H9 (cell line): ENCODE measurements around the gene RASSF8. TPM values are rescaled to one million over a fixed set of nuclear protein-coding genes. Genes with fewer than 3 reads are reported as not detected.

Source experiments
- DNase-seq: peaks from one replicate; pipeline ENCODE4 v3.0.0-alpha.2; 2017
- H2AFZ ChIP-seq: one replicate; pipeline ENCODE4 v1.6.1; 2013; ENCODE audit warnings: mild to moderate bottlenecking, low read length, control low read depth, moderate library complexity
- H2AK5ac ChIP-seq: 2 replicates; pipeline ENCODE4 v1.6.1; 2013; ENCODE audit warnings: low read length, control low read depth, mixed read lengths; ENCODE audit not compliant: insufficient read length
- H2BK120ac ChIP-seq: one replicate; pipeline ENCODE4 v1.6.1; 2013; ENCODE audit warnings: low read depth, mild to moderate bottlenecking, low read length, control low read depth, inconsistent platforms; ENCODE audit not compliant: poor library complexity, severe bottlenecking
- H2BK12ac ChIP-seq: 2 replicates; pipeline ENCODE4 v1.6.1; 2013; ENCODE audit warnings: low read length, control low read depth, mixed read lengths, low read depth; ENCODE audit not compliant: insufficient read length
- H2BK15ac ChIP-seq: 2 replicates; pipeline ENCODE4 v1.6.1; 2013; ENCODE audit warnings: low read depth, low read length, control low read depth
- H2BK20ac ChIP-seq: one replicate; pipeline ENCODE4 v1.6.1; 2013; ENCODE audit warnings: low read depth, mild to moderate bottlenecking, low read length, control low read depth, inconsistent platforms; ENCODE audit not compliant: poor library complexity, severe bottlenecking
- H2BK5ac ChIP-seq: 2 replicates; pipeline ENCODE4 v1.6.1; 2013; ENCODE audit warnings: low read length, control low read depth, mixed read lengths; ENCODE audit not compliant: insufficient read length
- H3K14ac ChIP-seq: 2 replicates; pipeline ENCODE4 v1.6.1; 2013; ENCODE audit warnings: low read length, control low read depth; ENCODE audit not compliant: insufficient read depth
- H3K18ac ChIP-seq: 2 replicates; pipeline ENCODE4 v1.6.1; 2013; ENCODE audit warnings: low read depth, mild to moderate bottlenecking, mixed read lengths, low read length, control low read depth; ENCODE audit not compliant: insufficient read length
- H3K23ac ChIP-seq: 2 replicates; pipeline ENCODE4 v1.6.1; 2013; ENCODE audit warnings: low read length, control low read depth, mixed read lengths, low read depth; ENCODE audit not compliant: insufficient read length
- H3K23me2 ChIP-seq: 2 replicates; pipeline ENCODE4 v1.6.1; 2013; ENCODE audit warnings: low read depth, mild to moderate bottlenecking, mixed read lengths, low read length, control low read depth; ENCODE audit not compliant: insufficient read length, poor library complexity, severe bottlenecking
- H3K27ac ChIP-seq: 2 replicates; pipeline ENCODE4 v1.5.1; 2013; ENCODE audit warnings: low read length, control low read depth, mixed read lengths, low read depth; ENCODE audit not compliant: insufficient read length
- H3K27me3 ChIP-seq: 2 replicates; pipeline ENCODE4 v1.6.1; 2013; ENCODE audit warnings: low read length, control low read depth, inconsistent platforms; ENCODE audit not compliant: insufficient read depth
- H3K4ac ChIP-seq: 2 replicates; pipeline ENCODE4 v1.6.1; 2013; ENCODE audit warnings: low read depth, mild to moderate bottlenecking, control low read depth, inconsistent platforms, low read length, moderate library complexity
- H3K4me1 ChIP-seq: 2 replicates; pipeline ENCODE4 v1.6.1; 2013; ENCODE audit warnings: low read length, control low read depth, inconsistent platforms; ENCODE audit not compliant: insufficient read depth
- H3K4me2 ChIP-seq: 2 replicates; pipeline ENCODE4 v1.6.1; 2013; ENCODE audit warnings: low read length, control low read depth, mixed read lengths; ENCODE audit not compliant: insufficient read length, insufficient read depth
- H3K56ac ChIP-seq: 2 replicates; pipeline ENCODE4 v1.6.1; 2013; ENCODE audit warnings: low read depth, mild to moderate bottlenecking, mixed read lengths, low read length, control low read depth; ENCODE audit not compliant: insufficient read length
- H3K79me1 ChIP-seq: 2 replicates; pipeline ENCODE4 v1.6.1; 2013; ENCODE audit warnings: low read depth, mild to moderate bottlenecking, moderate library complexity, low read length, control low read depth, inconsistent platforms; ENCODE audit not compliant: insufficient read depth, poor library complexity, severe bottlenecking
- H3K79me2 ChIP-seq: 2 replicates; pipeline ENCODE4 v1.6.1; 2013; ENCODE audit warnings: low read length, control low read depth, inconsistent platforms; ENCODE audit not compliant: insufficient read depth
- H3K9ac ChIP-seq: 2 replicates; pipeline ENCODE4 v1.6.1; 2013; ENCODE audit warnings: low read length, control low read depth, mixed read lengths; ENCODE audit not compliant: insufficient read length; ENCODE audit errors: extremely low read depth
- H3K9me3 ChIP-seq: one replicate; pipeline ENCODE4 v1.6.1; 2013; ENCODE audit warnings: low read depth, low read length, inconsistent platforms; ENCODE audit not compliant: control insufficient read depth
- H3T11ph ChIP-seq: one replicate; pipeline ENCODE4 v1.6.1; 2013; ENCODE audit warnings: mild to moderate bottlenecking, low read length, control low read depth, inconsistent platforms
- H4K20me1 ChIP-seq: one replicate; pipeline ENCODE4 v1.6.1; 2013; ENCODE audit not compliant: control insufficient read depth, insufficient read length, insufficient read depth
- H4K5ac ChIP-seq: 2 replicates; pipeline ENCODE4 v1.6.1; 2013; ENCODE audit warnings: low read depth, mild to moderate bottlenecking, mixed read lengths, low read length, control low read depth; ENCODE audit not compliant: insufficient read length
- H4K8ac ChIP-seq: replicated peaks from 2 replicates; pipeline ENCODE4 v1.6.1; 2013; ENCODE audit warnings: low read length, control low read depth, mixed read lengths, low read depth; ENCODE audit not compliant: insufficient read length
- H4K91ac ChIP-seq: 2 replicates; pipeline ENCODE4 v1.6.1; 2013; ENCODE audit warnings: low read depth, mild to moderate bottlenecking, moderate library complexity, mixed read lengths, low read length, control low read depth; ENCODE audit not compliant: insufficient read length
- H3K27ac Mint-ChIP-seq, 3 experiments: 2 replicates in 2 of 3; 3 replicates in 1 of 3; pipeline ENCODE4 v1.8.0; 2020 to 2021; ENCODE audit warnings: mixed read lengths in 3 of 3, mild to moderate bottlenecking in 1 of 3, moderate library complexity in 1 of 3
- H3K27me3 Mint-ChIP-seq: 2 replicates; pipeline ENCODE4 v1.8.0; 2021; ENCODE audit warnings: low read depth, mild to moderate bottlenecking, moderate library complexity, mixed read lengths
- H3K36me3 Mint-ChIP-seq, 3 experiments: 2 replicates in 2 of 3; 3 replicates in 1 of 3; pipeline ENCODE4 v1.8.0; 2020 to 2021; ENCODE audit warnings: low read depth in 3 of 3, mixed read lengths in 3 of 3; ENCODE audit not compliant: insufficient read depth in 1 of 3
- H3K4me1 Mint-ChIP-seq, 2 experiments: 2 replicates each; pipeline ENCODE4 v1.8.0; 2020; ENCODE audit warnings: mixed read lengths in 2 of 2
- H3K4me3 Mint-ChIP-seq, 2 experiments: 2 replicates in 1 of 2; 3 replicates in 1 of 2; pipeline ENCODE4 v1.8.0; 2020 to 2021; ENCODE audit warnings: mild to moderate bottlenecking in 2 of 2, mixed read lengths in 2 of 2, moderate library complexity in 1 of 2
- H3K9me3 Mint-ChIP-seq, 2 experiments: 2 replicates in 1 of 2; 3 replicates in 1 of 2; pipeline ENCODE4 v1.8.0; 2020; ENCODE audit warnings: mild to moderate bottlenecking in 2 of 2, mixed read lengths in 2 of 2, moderate library complexity in 1 of 2
- CTCF ChIP-seq: fragments of 200-600 bp; sonication (generic); conservative IDR thresholded peaks from 3 replicates; pipeline ENCODE4 v1.8.0; 2021; ENCODE audit warnings: antibody characterized with exemption, mild to moderate bottlenecking
- WGBS: extraction: QIAGEN DNeasy Blood & Tissue Kit; methylation state at CpG from one replicate; pipeline ENCODE4 v1.1.7; 2013; ENCODE audit warnings: missing lambda C conversion rate, low lambda C conversion rate, mixed read lengths; ENCODE audit not compliant: insufficient read length; ENCODE audit errors: extremely low coverage; 5-methylcytosine and 5-hydroxymethylcytosine counted together
- total RNA-seq: library from RNA; stranded (reverse); gene quantifications from 2 replicates; pipeline ENCODE4 v1.2.1, GENCODE V29; 2021

RASSF8 gene
- total RNA-seq, 1 experiment from 2014 or later: 38.8 TPM

- TF ChIP-seq CTCF: no peak
- no peak overlapping the region for H2BK5ac ChIP-seq
- no peak overlapping the region for H3K4ac ChIP-seq
- no peak overlapping the region for H2AFZ ChIP-seq
- no peak overlapping the region for H3K4me2 ChIP-seq
- H3K56ac ChIP-seq: no peak overlapping the region
- H4K20me1 ChIP-seq: no peaks in the 10 kb centered on the region
- H3K4me1 ChIP-seq: no peaks in the 10 kb centered on the region
- no peak overlapping the region for H3K23ac ChIP-seq
- H3K18ac ChIP-seq: no peak overlapping the region
- H3K9ac ChIP-seq: no peak overlapping the region
- no peak overlapping the region for H4K5ac ChIP-seq
- Mint-ChIP-seq H3K27me3 (no peaks in the 10 kb centered on the region; the same call in 1 of the 2 replicates), H3K27ac (no peak overlapping the region), H3K4me3 (no peak overlapping the region), H3K4me1 (peaks cover 7 to 8% of the 10 kb centered on the region in 2 experiments), H3K9me3 (no peaks in the 10 kb centered on the region), H3K36me3 (no peaks in the 10 kb centered on the region)
- no peaks in the 10 kb centered on the region for H3K79me2 ChIP-seq
- no peaks in the 10 kb centered on the region for H3K79me1 ChIP-seq
- H3K27ac ChIP-seq: no peak overlapping the region
- H2BK12ac ChIP-seq: no peak overlapping the region
- WGBS: no CpG with 5 or more reads among the region's 3 CpGs
- H3T11ph ChIP-seq: no peak overlapping the region
- no peak overlapping the region for H4K91ac ChIP-seq
- DNase-seq: no peak
- no peak overlapping the region for H3K14ac ChIP-seq
- H2BK15ac ChIP-seq: no peak overlapping the region
- H2AK5ac ChIP-seq: no peak overlapping the region
- no peak overlapping the region for H2BK120ac ChIP-seq
- no peak overlapping the region for H2BK20ac ChIP-seq
- no peak overlapping the region for H4K8ac ChIP-seq
- H3K9me3 ChIP-seq: no peaks in the 10 kb centered on the region
- H3K27me3 ChIP-seq: no peaks in the 10 kb centered on the region
- no peaks in the 10 kb centered on the region for H3K23me2 ChIP-seq
Measured at GRCh38 chr12:26101350-26101734, 142.9 kb downstream of the RASSF8 start.
